H1 (cell line): ENCODE results near the gene COTL1. TPM values are rescaled to one million over a fixed set of nuclear protein-coding genes. Genes with fewer than 3 reads are reported as not detected.

Experiments
- JUND ChIP-seq: IDR thresholded peaks from 2 replicates; pipeline ENCODE4 v1.6.1; 2011; ENCODE audit warnings: mild to moderate bottlenecking, improper control_type of control experiment, low read length
- SIRT6 ChIP-seq: IDR thresholded peaks from one replicate; pipeline ENCODE4 v1.7.1; 2012; ENCODE audit warnings: low read length, inconsistent platforms
- polyA plus RNA-seq, 7 experiments: library from polyadenylated mRNA; depleted of rRNA in 3 of 7; stranded (reverse) in 5 of 7; unstranded in 2 of 7; fragments of >200 nt in 5 of 7; fragments of 200-250 nt in 2 of 7; gene quantifications; 1 replicate in 5 of 7; 2 replicates in 1 of 7; 4 replicates in 1 of 7; pipeline versions ENCODE4 v1.2.1 to v1.2.3, GENCODE V29; 2011 to 2013; ENCODE audit warnings: missing spikeins in 2 of 7, mixed read lengths in 2 of 7
- total RNA-seq: library from RNA; stranded (reverse); fragmentation: NEBNext Ultra II Directional; extraction: Animal tissue kit (Norgen Biotek cat#: 25700); gene quantifications from 2 replicates; pipeline ENCODE4 v1.2.1, GENCODE V29; 2021
- TF ChIP-seq, protein P1 (sequence below): IDR thresholded peaks from 2 replicates; pipeline ENCODE4 v1.6.1; 2012; ENCODE audit warnings: inconsistent platforms

COTL1 gene
- total and polyA plus RNA-seq, 2 of the 8 experiments (the other 6 are each of a cell fraction or from before 2014, with no cell fraction given): 59.2 to 183 TPM

- TF ChIP-seq JUND (no peak), SIRT6 (no peak)
- TF ChIP-seq, protein P1, sequence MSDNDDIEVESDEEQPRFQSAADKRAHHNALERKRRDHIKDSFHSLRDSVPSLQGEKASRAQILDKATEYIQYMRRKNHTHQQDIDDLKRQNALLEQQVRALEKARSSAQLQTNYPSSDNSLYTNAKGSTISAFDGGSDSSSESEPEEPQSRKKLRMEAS: no peak
- TF ChIP-seq, all 59 proteins: peak for 0
These were observed 22.3 kb upstream of the COTL1 start (continued) for GRCh38 chr16:84640145-84640544.
